ENCODE data around the gene RPTOR.
A peak's percentile ranks its signal among the peaks of the same experiment; 100 is the strongest.

Gene RPTOR

GRCh38 chr17:80592243-80592642 lies 47.6 kb downstream of the RPTOR start:
- DNase-seq (ENCODE audit: low read depth), result no peak

- no peak for DNase-seq (ENCODE audit: low read depth)
Measured at GRCh38 chr17:80593181-80593580, 48.5 kb downstream of the RPTOR start.

- DNase-seq (ENCODE audit: low read depth), result no peak
Measured at GRCh38 chr17:80594431-80595269, 50.0 kb downstream of the RPTOR start.

- DNase-seq (ENCODE audit: low read depth), result no peak
Measured at GRCh38 chr17:80596760-80597608, 52.3 kb downstream of the RPTOR start.

GRCh38 chr17:80598813-80599545 lies 54.3 kb downstream of the RPTOR start:
- DNase-seq (ENCODE audit: low read depth), result no peak

- DNase-seq (ENCODE audit: low read depth), result no peak
Measured at GRCh38 chr17:80599546-80600305, 55.1 kb downstream of the RPTOR start.

- DNase-seq (ENCODE audit: low read depth), result no peak
Measured at GRCh38 chr17:80601146-80601545, 56.5 kb downstream of the RPTOR start.

GRCh38 chr17:80603396-80603795 lies 58.8 kb downstream of the RPTOR start:
- DNase-seq (ENCODE audit: low read depth), result no peak

GRCh38 chr17:80604009-80604669 lies 59.5 kb downstream of the RPTOR start:
- DNase-seq (ENCODE audit: low read depth), result no peak

- DNase-seq (ENCODE audit: low read depth), result no peak
Measured at GRCh38 chr17:80604670-80605010, 60.0 kb downstream of the RPTOR start.

- peak; percentile 24 for DNase-seq (ENCODE audit: low read depth)
Measured at GRCh38 chr17:80605326-80606066, 60.9 kb downstream of the RPTOR start.

- no peak for DNase-seq (ENCODE audit: low read depth)
Measured at GRCh38 chr17:80608326-80608725, 63.7 kb downstream of the RPTOR start.

- no peak for DNase-seq (ENCODE audit: low read depth)
Measured at GRCh38 chr17:80609757-80610156, 65.1 kb downstream of the RPTOR start.

GRCh38 chr17:80611816-80612215 lies 67.2 kb downstream of the RPTOR start:
- no peak for DNase-seq (ENCODE audit: low read depth)

GRCh38 chr17:80612997-80613731 lies 68.5 kb downstream of the RPTOR start:
- no peak for DNase-seq (ENCODE audit: low read depth)

GRCh38 chr17:80613732-80614071 lies 69.1 kb downstream of the RPTOR start:
- DNase-seq (ENCODE audit: low read depth), result no peak

- DNase-seq (ENCODE audit: low read depth), result no peak
Measured at GRCh38 chr17:80614332-80615047, 69.9 kb downstream of the RPTOR start.

- no peak for DNase-seq (ENCODE audit: low read depth)
Measured at GRCh38 chr17:80615376-80615775, 70.7 kb downstream of the RPTOR start.

- no peak for DNase-seq (ENCODE audit: low read depth)
Measured at GRCh38 chr17:80616705-80617104, 72.1 kb downstream of the RPTOR start.

Data from stimulated activated CD8-positive, alpha-beta memory T cell treated with anti-CD3 and anti-CD28 coated beads, Interleukin-4, amount 100 ng/mL, for 24 hours (primary cell).